A673 (cell line): ENCODE measurements around the gene GOLGA8J. TPM values are rescaled to one million over a fixed set of nuclear protein-coding genes. Genes with fewer than 3 reads are reported as not detected.
"Not testable (repeated sequence)": the region's sequence is repeated elsewhere in the genome, so short reads cannot be mapped to it uniquely, and the experiment has no call there.

Experiments used
- Bru-seq: library from RNA; stranded (reverse); fragments of 400-500 nt; gene quantifications from one replicate; lab custom pipeline; 2021; lab: Mats Ljungman, UMichigan
- BruChase-seq, 2 experiments: library from RNA; stranded (reverse); fragments of 400-500 nt; gene quantifications; one replicate each; lab custom pipeline; 2021; lab: Mats Ljungman, UMichigan
- BruUV-seq: library from RNA; stranded (reverse); fragments of 400-500 nt; replicated peaks from 2 replicates; lab custom pipeline; 2021; lab: Mats Ljungman, UMichigan
- CTCF ChIA-PET: fragments of 300-600 bp; sonication (Branson Sonifier 250); formaldehyde crosslinking; loops from one replicate; lab custom pipeline; 2022; ENCODE audit warnings: antibody characterized with exemption; lab: Charles Lee
- POLR2A ChIA-PET: fragments of 300-600 bp; sonication (Branson Sonifier 250); formaldehyde crosslinking; loops from one replicate; lab custom pipeline; 2022; ENCODE audit warnings: antibody characterized with exemption; ENCODE audit not compliant: low non-redundant PET; lab: Charles Lee
- DNase-seq: peaks from one replicate; pipeline ENCODE4 v3.0.0-alpha.2; 2015; ENCODE audit warnings: low spot score
- H3K27ac ChIP-seq: fragments of 200-600 bp; sonication (generic); 2 replicates; pipeline ENCODE4 v1.5.1; 2016; ENCODE audit warnings: mixed run types, low read depth, mild to moderate bottlenecking, mixed read lengths, antibody characterized with exemption, low read length; ENCODE audit not compliant: poor library complexity, severe bottlenecking
- H3K27me3 ChIP-seq: fragments of 200-600 bp; sonication (generic); replicated peaks from 2 replicates; pipeline ENCODE4 v1.6.1; 2017; ENCODE audit warnings: mixed run types, low read depth, mild to moderate bottlenecking, mixed read lengths, antibody characterized with exemption, low read length; ENCODE audit not compliant: insufficient read depth, poor library complexity
- H3K36me3 ChIP-seq: fragments of 200-600 bp; sonication (generic); 2 replicates; pipeline ENCODE4 v1.6.1; 2016; ENCODE audit warnings: mixed run types, mild to moderate bottlenecking, mixed read lengths, antibody characterized with exemption, low read length; ENCODE audit not compliant: insufficient read depth, poor library complexity, severe bottlenecking
- H3K4me1 ChIP-seq: fragments of 200-600 bp; sonication (generic); 2 replicates; pipeline ENCODE4 v1.6.1; 2017; ENCODE audit warnings: mixed run types, mild to moderate bottlenecking, mixed read lengths, antibody characterized with exemption, low read length; ENCODE audit not compliant: insufficient read depth, poor library complexity, severe bottlenecking
- H3K4me3 ChIP-seq: fragments of 200-600 bp; sonication (generic); 2 replicates; pipeline ENCODE4 v1.5.1; 2016; ENCODE audit warnings: low read depth, mixed run types, mild to moderate bottlenecking, mixed read lengths, low read length; ENCODE audit not compliant: poor library complexity, severe bottlenecking
- H3K9me3 ChIP-seq: fragments of 200-600 bp; sonication (generic); 2 replicates; pipeline ENCODE4 v1.6.1; 2016; ENCODE audit warnings: mixed run types, low read depth, mild to moderate bottlenecking, mixed read lengths, antibody characterized with exemption, low read length; ENCODE audit not compliant: poor library complexity, severe bottlenecking
- EZH2 ChIP-seq: fragments of 200-600 bp; sonication (generic); IDR thresholded peaks from 2 replicates; pipeline ENCODE4 v1.6.1; 2017; ENCODE audit warnings: borderline replicate concordance, low read depth, mild to moderate bottlenecking, mixed read lengths, antibody characterized with exemption, low read length; ENCODE audit not compliant: poor library complexity, severe bottlenecking
- intact Hi-C: fragments of 100-400 bp; cut with micrococcal nuclease; formaldehyde crosslinking; loops from one replicate; pipeline ENCODE4 v1.10.0; 2022; ENCODE audit not compliant: unreplicated experiment
- long read RNA-seq: library from polyadenylated mRNA; stranded (forward); transcript quantifications from one replicate; pipeline ENCODE4 v2.0.0, GENCODE V29; 2022
- total RNA-seq: library from RNA; stranded (reverse); gene quantifications from 2 replicates; pipeline ENCODE4 v1.2.3, GENCODE V29; 2021
- TF ChIP-seq, protein P1 (sequence below): fragments of 300-800, 200-600 bp; sonication (generic); conservative IDR thresholded peaks from 2 replicates; pipeline ENCODE4 v1.5.1; 2017; ENCODE audit warnings: low read depth, mild to moderate bottlenecking, antibody characterized with exemption, low read length, moderate library complexity, mixed read lengths

The GOLGA8J gene
- total RNA-seq = 0.22 TPM in 1 of 2 replicates, not detected in the other
- not detected for Bru-seq, nascent RNA
- BruChase-seq, experiment 1, labeled RNA remaining after a 2-hour chase = not detected
- BruChase-seq, experiment 2, labeled RNA remaining after a 6-hour chase = percentile 8 among the genes with signal in this experiment
- long read RNA-seq = 0 reads

DNA sequence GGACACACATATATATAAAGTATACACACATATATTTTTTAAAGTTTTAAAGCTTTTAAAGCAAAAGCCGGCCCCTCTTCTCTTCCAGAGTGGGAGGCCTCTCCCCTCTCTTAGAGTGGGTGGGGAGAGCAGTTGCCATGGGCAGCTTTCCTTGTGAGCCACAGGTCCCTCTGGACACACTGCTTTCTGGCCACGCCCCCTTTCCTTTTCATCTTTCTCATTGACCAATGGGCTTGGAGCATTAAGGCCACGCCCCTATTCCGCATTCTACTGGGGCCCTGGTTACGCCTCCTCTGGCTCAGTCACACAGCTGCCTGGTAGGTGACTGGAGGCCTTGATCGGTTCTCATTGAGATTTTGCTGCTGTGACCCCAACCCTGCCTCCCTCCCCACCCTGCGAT is at the start of gene GOLGA8J:
GOLGA8J (plus strand) TSS at position 301 of the 400 bp plus-strand sequence; CDS start at position 399, 98 bp downstream.
- POLR2A ChIA-PET, CTCF ChIA-PET, DNase-seq, intact Hi-C loops, H3K36me3 ChIP-seq, H3K27ac ChIP-seq, H3K4me3 ChIP-seq, H3K9me3 ChIP-seq, H3K27me3 ChIP-seq, BruUV-seq, H3K4me1 ChIP-seq: not testable (repeated sequence)

GRCh38 chr15:30033211-30033610 is 49.5 kb upstream of the GOLGA8J start:
- DNase-seq = no peak
- BruUV-seq = no TSS peak
- ChIA-PET POLR2A (no interaction called here), CTCF (no interaction called here)
- no peak for TF ChIP-seq EZH2
- TF ChIP-seq, protein P1, sequence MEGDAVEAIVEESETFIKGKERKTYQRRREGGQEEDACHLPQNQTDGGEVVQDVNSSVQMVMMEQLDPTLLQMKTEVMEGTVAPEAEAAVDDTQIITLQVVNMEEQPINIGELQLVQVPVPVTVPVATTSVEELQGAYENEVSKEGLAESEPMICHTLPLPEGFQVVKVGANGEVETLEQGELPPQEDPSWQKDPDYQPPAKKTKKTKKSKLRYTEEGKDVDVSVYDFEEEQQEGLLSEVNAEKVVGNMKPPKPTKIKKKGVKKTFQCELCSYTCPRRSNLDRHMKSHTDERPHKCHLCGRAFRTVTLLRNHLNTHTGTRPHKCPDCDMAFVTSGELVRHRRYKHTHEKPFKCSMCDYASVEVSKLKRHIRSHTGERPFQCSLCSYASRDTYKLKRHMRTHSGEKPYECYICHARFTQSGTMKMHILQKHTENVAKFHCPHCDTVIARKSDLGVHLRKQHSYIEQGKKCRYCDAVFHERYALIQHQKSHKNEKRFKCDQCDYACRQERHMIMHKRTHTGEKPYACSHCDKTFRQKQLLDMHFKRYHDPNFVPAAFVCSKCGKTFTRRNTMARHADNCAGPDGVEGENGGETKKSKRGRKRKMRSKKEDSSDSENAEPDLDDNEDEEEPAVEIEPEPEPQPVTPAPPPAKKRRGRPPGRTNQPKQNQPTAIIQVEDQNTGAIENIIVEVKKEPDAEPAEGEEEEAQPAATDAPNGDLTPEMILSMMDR = no peak
- Histone ChIP-seq H3K4me1 (no peaks in the 10 kb centered on the region), H3K9me3 (no peaks in the 10 kb centered on the region), H3K4me3 (no peak overlapping the region), H3K27me3 (no peaks in the 10 kb centered on the region), H3K27ac (no peak overlapping the region), H3K36me3 (no peaks in the 10 kb centered on the region)
- intact Hi-C loops = no loop called here

DNA sequence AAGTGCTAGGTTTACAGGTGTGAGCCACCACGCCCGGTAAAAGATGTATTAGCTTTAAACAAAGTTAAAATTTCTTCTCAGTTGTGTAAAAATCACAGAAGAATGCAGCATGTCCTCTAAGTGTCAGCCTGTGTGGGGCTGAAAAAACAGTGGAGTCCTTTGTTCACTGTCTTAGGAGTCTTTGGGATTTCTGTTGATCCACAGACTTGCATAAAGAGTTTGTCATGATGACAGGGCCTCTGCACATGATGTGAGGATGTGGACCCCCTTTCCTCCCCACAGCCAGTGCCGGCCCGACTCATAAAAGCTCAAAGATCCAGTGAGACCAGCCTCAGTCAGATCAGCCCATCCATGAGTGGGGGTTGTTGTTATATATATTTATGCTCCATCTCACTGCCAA is 49.0 kb upstream of the GOLGA8J start:
- intact Hi-C loops = no loop called here
- no peak for DNase-seq
- POLR2A ChIA-PET = no interaction called here
- no TSS peak for BruUV-seq
- CTCF ChIA-PET = no interaction called here
- H3K9me3 ChIP-seq = no peaks in the 10 kb centered on the region
- no peaks in the 10 kb centered on the region for H3K36me3 ChIP-seq
- H3K27me3 ChIP-seq = no peaks in the 10 kb centered on the region
- no peaks in the 10 kb centered on the region for H3K4me1 ChIP-seq
- TF ChIP-seq EZH2 = no peak
- TF ChIP-seq, protein P1 = no peak
- no peak overlapping the region for H3K27ac ChIP-seq
- H3K4me3 ChIP-seq = no peak overlapping the region
